C4-2B (cell line): ENCODE results near the gene UBASH3B.

Source experiments
- H3K27ac ChIP-seq: fragments of 450-650 bp; 2 replicates; pipeline ENCODE4 v1.5.1; 2017
- ZFX ChIP-seq: fragments of 450-650 bp; IDR thresholded peaks from 2 replicates; pipeline ENCODE4 v1.6.1; 2017
- TF ChIP-seq, protein P1 (sequence below): fragments of 450-650 bp; conservative IDR thresholded peaks from 2 replicates; pipeline ENCODE4 v1.5.1; 2017; ENCODE audit warnings: mild to moderate bottlenecking

The UBASH3B gene

DNA sequence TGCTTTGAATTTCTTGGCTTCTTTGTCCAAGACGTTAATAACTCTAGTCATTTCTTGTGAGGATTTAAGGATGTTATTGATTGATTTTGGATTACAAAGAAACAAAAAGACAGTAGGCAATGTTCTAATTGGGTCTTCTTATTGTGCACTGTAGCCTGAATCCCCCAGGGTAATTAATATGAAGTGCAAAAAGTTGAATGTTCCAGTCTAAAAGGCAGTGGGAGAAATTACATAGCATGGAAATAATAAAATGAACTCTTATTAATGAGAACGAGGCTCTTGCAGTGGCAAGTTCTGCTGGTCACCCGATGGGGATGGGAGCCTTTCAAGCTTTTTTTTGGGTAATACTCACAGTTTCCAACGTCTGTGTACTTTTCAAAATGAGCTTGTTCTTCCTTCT lies 45.6 kb downstream of the UBASH3B start:
- TF ChIP-seq, protein P1, sequence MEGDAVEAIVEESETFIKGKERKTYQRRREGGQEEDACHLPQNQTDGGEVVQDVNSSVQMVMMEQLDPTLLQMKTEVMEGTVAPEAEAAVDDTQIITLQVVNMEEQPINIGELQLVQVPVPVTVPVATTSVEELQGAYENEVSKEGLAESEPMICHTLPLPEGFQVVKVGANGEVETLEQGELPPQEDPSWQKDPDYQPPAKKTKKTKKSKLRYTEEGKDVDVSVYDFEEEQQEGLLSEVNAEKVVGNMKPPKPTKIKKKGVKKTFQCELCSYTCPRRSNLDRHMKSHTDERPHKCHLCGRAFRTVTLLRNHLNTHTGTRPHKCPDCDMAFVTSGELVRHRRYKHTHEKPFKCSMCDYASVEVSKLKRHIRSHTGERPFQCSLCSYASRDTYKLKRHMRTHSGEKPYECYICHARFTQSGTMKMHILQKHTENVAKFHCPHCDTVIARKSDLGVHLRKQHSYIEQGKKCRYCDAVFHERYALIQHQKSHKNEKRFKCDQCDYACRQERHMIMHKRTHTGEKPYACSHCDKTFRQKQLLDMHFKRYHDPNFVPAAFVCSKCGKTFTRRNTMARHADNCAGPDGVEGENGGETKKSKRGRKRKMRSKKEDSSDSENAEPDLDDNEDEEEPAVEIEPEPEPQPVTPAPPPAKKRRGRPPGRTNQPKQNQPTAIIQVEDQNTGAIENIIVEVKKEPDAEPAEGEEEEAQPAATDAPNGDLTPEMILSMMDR: no peak
- no peak for TF ChIP-seq ZFX
- no peak overlapping the region for H3K27ac ChIP-seq

DNA sequence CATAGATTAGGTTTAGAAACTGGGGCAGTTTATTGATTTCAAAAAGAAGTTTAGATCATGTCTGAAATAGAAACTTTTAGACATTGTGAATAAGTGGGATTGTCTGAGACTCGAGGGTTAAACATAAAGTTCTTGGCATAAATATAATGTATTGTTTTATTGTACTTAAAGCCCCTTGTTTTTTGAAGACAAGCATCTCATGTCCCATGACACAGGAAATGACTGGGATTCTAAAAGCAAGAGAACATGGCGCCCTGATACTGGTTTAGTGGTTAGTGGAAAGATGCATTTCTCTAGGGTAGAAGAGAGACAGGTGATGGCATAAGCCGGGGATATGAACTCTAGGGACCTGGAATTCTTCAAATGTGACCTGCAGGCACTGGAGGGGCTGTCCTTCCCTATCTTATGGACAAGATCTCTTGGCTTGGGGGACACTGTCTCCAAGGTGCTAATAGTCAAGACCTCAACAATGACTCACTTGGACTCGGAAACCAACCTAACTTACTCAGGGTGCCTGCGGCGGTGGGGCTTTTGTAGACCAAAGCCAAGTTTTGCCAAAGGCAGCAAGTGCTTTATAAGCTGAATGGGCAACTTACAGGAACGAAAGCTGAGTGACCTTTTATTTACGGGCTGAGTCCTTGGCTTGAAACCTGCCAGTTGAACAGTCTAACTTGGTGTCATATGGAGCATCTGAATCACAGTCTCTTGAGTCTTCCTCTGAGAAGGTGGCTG lies 48.2 kb downstream of the UBASH3B start:
- no peak for TF ChIP-seq ZFX
- TF ChIP-seq, protein P1: no peak
- H3K27ac ChIP-seq: no peak overlapping the region

DNA sequence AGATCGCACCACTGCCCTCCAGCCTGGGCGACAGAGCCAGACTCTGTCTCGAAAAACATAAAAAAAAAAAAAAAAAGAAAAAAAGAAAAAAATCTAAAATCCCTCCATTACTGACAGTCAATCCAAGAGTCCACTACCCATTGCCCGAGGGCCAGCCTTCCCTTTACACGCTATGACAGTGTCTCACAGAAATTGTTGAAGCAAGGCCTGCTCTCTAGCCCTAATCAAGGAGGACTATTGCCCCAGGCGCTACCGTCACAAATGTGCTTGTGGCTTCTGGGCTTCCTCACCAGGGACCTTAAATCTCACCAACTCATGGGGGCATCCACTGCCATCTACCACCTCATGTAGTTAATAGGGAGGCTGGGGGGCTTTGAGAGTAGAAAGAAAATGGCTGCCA lies 49.9 kb downstream of the UBASH3B start:
- H3K27ac ChIP-seq: no peak overlapping the region
- TF ChIP-seq ZFX: no peak
- TF ChIP-seq, protein P1: no peak

DNA sequence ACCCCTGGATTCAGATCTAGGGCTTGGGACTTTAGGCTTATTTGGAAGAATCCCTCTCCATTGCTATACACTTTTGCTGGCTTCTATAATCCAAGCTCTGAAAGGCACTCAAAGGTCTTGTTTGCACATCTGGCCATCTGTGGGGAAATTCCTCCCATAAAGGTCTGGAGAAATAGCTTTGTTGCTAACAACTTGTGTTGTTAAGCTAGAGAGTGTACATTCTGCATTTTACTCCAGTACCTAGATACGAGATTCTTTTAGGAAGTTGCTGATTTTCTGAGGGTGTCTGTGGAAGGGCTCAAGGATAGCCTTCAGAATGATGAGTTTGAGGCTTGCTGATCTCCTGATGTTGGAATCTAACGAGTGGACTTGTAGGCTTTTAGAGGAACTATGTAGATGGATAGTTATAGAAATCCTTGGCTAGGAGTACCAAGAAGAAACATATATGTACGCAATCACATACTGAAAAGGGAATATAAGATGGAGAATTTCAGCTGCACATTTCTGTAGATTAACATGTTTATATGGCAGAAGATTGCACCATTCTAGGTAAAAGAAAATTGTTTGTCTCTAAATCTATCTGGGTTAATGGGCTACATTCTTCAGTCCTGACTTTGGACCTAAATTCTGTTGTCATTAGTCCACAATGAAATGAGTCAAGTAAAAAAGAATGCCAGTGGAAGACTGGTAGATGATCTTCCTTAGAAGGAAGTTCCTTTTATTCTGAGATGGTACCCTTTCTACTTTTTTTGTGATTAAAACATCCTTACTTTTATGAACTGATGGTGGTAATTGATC lies 51.0 kb downstream of the UBASH3B start:
- no peak for TF ChIP-seq ZFX
- TF ChIP-seq, protein P1: no peak
- no peak overlapping the region for H3K27ac ChIP-seq

DNA sequence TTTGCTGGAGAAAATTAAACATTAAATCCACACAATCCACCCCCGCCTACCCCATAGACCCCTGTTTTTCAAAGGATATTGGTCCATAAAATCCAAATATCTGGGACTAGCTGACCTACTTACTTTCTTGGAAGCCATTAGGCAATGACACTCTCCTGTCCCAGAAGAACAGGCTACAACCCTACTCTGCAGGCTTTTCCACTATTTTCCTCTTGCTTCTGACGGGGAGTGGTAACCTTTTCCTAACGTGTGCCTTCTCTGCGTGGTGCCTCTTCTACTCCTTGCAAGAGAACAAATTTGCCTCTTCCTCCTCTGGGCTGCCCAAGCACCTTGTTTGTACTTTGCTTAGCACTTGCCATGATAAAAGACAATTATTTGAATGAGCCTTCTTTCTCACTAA lies 51.6 kb downstream of the UBASH3B start:
- TF ChIP-seq, protein P1: no peak
- TF ChIP-seq ZFX: no peak
- no peak overlapping the region for H3K27ac ChIP-seq

DNA sequence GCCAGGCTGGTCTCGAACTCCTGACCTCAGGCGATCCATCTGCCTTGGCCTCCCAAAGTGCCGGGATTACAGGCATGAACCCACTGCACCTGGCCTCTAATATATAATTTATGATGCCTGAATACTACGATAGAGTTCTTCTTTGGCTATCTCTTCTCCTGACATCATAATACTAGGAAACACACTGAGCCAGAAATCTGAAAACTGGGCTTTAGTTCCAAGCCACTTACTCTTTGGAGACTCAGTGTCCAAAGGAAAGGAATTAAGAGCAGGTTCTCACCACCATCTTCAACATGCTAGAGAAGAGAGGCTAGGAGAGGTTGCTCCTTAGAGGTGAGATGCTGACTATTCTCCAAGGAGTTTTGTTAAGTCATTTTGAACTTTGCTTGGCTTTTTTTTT lies 52.4 kb downstream of the UBASH3B start:
- TF ChIP-seq ZFX: no peak
- TF ChIP-seq, protein P1: no peak
- H3K27ac ChIP-seq: no peak overlapping the region
